K562 (cell line): ENCODE measurements around the gene GPRC5B.

ENCODE experiments used
- EZH2 ChIP-seq: IDR thresholded peaks from 2 replicates; pipeline ENCODE4 v1.6.1; 2012; ENCODE audit warnings: low read depth, mild to moderate bottlenecking, inconsistent platforms, low read length, borderline replicate concordance
- KLF16 ChIP-seq: IDR thresholded peaks from 2 replicates; pipeline ENCODE4 v1.6.1; 2016; ENCODE audit warnings: antibody characterized with exemption
- MTA2 ChIP-seq: fragments of 450-650 bp; IDR thresholded peaks from 2 replicates; pipeline ENCODE4 v1.6.1; 2016; ENCODE audit warnings: low read depth
- PHB2 ChIP-seq: fragments of 450-650 bp; IDR thresholded peaks from 2 replicates; pipeline ENCODE4 v1.6.1; 2017; ENCODE audit warnings: low read depth
- SETDB1 ChIP-seq: IDR thresholded peaks from one replicate; pipeline ENCODE4 v1.6.1; 2012; ENCODE audit warnings: low read length, control low read depth, inconsistent platforms
- SMAD2 ChIP-seq: fragments of 150-350 bp; IDR thresholded peaks from 2 replicates; pipeline ENCODE4 v1.6.1; 2014; ENCODE audit warnings: low read depth, mild to moderate bottlenecking, low read length
- SMC3 ChIP-seq: conservative IDR thresholded peaks from 2 replicates; pipeline ENCODE4 v1.6.1; 2011; ENCODE audit warnings: low read depth, low read length, improper control_type of control experiment; ENCODE audit not compliant: insufficient read depth
- STAG1 ChIP-seq: sonication (generic); formaldehyde crosslinking; IDR thresholded peaks from 2 replicates; pipeline ENCODE4 v1.5.0; 2020; ENCODE audit warnings: missing genetic modification reagents, borderline replicate concordance
- TF ChIP-seq, protein P1 (sequence below), 3 experiments: IDR thresholded peaks in 2 of 3; conservative IDR thresholded peaks in 1 of 3; 2 replicates each; pipeline ENCODE4 v1.5.1; 2011 to 2012; ENCODE audit warnings: low read length in 3 of 3, mild to moderate bottlenecking in 3 of 3, control low read depth in 2 of 3, improper control_type of control experiment in 1 of 3, inconsistent platforms in 1 of 3, low read depth in 1 of 3, mixed read lengths in 1 of 3, moderate library complexity in 1 of 3; ENCODE audit not compliant: insufficient read depth in 2 of 3
- TF ChIP-seq, protein P2 (sequence below), 2 experiments: IDR thresholded peaks in 1 of 2; conservative IDR thresholded peaks in 1 of 2; 2 replicates each; pipeline ENCODE4 v1.6.1; 2016; ENCODE audit warnings: low read depth in 2 of 2, mild to moderate bottlenecking in 1 of 2, missing compliant biosample characterization in 1 of 2, missing genetic modification characterization in 1 of 2, moderate library complexity in 1 of 2
- TF ChIP-seq, protein P3 (sequence below): sonication (generic); formaldehyde crosslinking; IDR thresholded peaks from 2 replicates; pipeline ENCODE4 v1.4.0; 2020; ENCODE audit warnings: mild to moderate bottlenecking, missing genetic modification reagents
- TF ChIP-seq, protein P4 (sequence below): fragments of 450-650 bp; formaldehyde crosslinking; conservative IDR thresholded peaks from 2 replicates; pipeline ENCODE4 v1.4.0; 2022; ENCODE audit warnings: mild to moderate bottlenecking, missing genetic modification characterization

DNA sequence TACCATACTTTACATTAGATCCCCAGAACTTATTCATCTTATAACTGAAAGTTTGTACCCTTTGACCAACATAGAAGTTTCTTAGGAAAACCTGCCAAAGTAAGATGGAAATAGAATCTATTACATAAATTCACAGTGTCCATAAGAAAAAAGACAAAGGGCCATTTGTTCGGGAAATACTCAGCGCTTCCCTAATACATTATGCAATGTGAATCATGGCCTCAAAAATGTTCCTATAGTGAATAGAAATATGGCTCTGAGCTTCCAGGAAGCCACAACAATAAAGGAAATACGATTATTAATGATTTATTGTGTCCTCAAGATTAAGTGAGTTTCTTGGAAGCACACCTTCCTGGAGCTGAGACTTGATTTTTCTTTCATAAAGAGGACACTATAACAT, 51.5 kb downstream of the GPRC5B start:
- TF ChIP-seq, protein P1, sequence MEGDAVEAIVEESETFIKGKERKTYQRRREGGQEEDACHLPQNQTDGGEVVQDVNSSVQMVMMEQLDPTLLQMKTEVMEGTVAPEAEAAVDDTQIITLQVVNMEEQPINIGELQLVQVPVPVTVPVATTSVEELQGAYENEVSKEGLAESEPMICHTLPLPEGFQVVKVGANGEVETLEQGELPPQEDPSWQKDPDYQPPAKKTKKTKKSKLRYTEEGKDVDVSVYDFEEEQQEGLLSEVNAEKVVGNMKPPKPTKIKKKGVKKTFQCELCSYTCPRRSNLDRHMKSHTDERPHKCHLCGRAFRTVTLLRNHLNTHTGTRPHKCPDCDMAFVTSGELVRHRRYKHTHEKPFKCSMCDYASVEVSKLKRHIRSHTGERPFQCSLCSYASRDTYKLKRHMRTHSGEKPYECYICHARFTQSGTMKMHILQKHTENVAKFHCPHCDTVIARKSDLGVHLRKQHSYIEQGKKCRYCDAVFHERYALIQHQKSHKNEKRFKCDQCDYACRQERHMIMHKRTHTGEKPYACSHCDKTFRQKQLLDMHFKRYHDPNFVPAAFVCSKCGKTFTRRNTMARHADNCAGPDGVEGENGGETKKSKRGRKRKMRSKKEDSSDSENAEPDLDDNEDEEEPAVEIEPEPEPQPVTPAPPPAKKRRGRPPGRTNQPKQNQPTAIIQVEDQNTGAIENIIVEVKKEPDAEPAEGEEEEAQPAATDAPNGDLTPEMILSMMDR (IDR thresholded peaks at IDR 0.05 in 2 of 3, conservative IDR thresholded peaks at IDR 0.05 in 1 of 3; ENCODE audit: insufficient read depth in 2 of 3, low read depth in 1 of 3, low read length in 3 of 3) = no peak
- TF ChIP-seq MTA2 (no peak), EZH2 (no peak), KLF16 (no peak), PHB2 (no peak), SETDB1 (no peak), SMC3 (no peak), SMAD2 (no peak), STAG1 (CRISPR knock-in tag) (no peak)
- TF ChIP-seq, protein P2, sequence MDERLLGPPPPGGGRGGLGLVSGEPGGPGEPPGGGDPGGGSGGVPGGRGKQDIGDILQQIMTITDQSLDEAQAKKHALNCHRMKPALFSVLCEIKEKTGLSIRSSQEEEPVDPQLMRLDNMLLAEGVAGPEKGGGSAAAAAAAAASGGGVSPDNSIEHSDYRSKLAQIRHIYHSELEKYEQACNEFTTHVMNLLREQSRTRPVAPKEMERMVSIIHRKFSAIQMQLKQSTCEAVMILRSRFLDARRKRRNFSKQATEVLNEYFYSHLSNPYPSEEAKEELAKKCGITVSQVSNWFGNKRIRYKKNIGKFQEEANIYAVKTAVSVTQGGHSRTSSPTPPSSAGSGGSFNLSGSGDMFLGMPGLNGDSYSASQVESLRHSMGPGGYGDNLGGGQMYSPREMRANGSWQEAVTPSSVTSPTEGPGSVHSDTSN (CRISPR knock-in tag; IDR thresholded peaks at IDR 0.05; ENCODE audit: low read depth) = no peak
- TF ChIP-seq, protein P2 (tag; conservative IDR thresholded peaks at IDR 0.05; ENCODE audit: low read depth) = no peak
- TF ChIP-seq, protein P3, sequence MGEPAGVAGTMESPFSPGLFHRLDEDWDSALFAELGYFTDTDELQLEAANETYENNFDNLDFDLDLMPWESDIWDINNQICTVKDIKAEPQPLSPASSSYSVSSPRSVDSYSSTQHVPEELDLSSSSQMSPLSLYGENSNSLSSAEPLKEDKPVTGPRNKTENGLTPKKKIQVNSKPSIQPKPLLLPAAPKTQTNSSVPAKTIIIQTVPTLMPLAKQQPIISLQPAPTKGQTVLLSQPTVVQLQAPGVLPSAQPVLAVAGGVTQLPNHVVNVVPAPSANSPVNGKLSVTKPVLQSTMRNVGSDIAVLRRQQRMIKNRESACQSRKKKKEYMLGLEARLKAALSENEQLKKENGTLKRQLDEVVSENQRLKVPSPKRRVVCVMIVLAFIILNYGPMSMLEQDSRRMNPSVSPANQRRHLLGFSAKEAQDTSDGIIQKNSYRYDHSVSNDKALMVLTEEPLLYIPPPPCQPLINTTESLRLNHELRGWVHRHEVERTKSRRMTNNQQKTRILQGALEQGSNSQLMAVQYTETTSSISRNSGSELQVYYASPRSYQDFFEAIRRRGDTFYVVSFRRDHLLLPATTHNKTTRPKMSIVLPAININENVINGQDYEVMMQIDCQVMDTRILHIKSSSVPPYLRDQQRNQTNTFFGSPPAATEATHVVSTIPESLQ (CRISPR knock-in tag) = no peak
- TF ChIP-seq, protein P4, sequence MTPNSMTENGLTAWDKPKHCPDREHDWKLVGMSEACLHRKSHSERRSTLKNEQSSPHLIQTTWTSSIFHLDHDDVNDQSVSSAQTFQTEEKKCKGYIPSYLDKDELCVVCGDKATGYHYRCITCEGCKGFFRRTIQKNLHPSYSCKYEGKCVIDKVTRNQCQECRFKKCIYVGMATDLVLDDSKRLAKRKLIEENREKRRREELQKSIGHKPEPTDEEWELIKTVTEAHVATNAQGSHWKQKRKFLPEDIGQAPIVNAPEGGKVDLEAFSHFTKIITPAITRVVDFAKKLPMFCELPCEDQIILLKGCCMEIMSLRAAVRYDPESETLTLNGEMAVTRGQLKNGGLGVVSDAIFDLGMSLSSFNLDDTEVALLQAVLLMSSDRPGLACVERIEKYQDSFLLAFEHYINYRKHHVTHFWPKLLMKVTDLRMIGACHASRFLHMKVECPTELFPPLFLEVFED (CRISPR knock-in tag) = no peak
